Endothelial cell of umbilical vein (primary cell): Measurements from ENCODE around the gene SIM2. TPM values are rescaled to one million over a fixed set of nuclear protein-coding genes. Genes with fewer than 3 reads are reported as not detected.
A peak's percentile ranks its signal among the peaks of the same experiment; 100 is the strongest.

Source experiments
- BruUV-seq: library from RNA; stranded (reverse); fragments of 400-500 nt; replicated peaks from 2 replicates; lab custom pipeline; 2021; lab: Mats Ljungman, UMichigan
- CTCF ChIA-PET: fragments of 300-600, 350-600 bp; sonication (Branson Sonifier 250); formaldehyde crosslinking; loops from one replicate; lab custom pipeline; 2021; ENCODE audit warnings: antibody characterized with exemption, inconsistent platforms; lab: Charles Lee
- POLR2A ChIA-PET: fragments of 300-600, 350-600 bp; sonication (Branson Sonifier 250); formaldehyde crosslinking; loops from one replicate; lab custom pipeline; 2021; ENCODE audit warnings: antibody characterized with exemption, inconsistent platforms; lab: Charles Lee
- DNase-seq: peaks from one replicate; pipeline ENCODE4 v3.0.0-alpha.2; 2011; ENCODE audit warnings: low read depth, low spot score
- FAIRE-seq: peaks from 2 replicates; lab custom pipeline; 2011; peaks lifted over from hg19 to GRCh38; lab: Jason Lieb, UNC
- H2AFZ ChIP-seq: 2 replicates; pipeline ENCODE4 v1.6.0; 2012; ENCODE audit warnings: low read depth, low read length, control low read depth, inconsistent platforms
- H3K27ac ChIP-seq: 2 replicates; pipeline ENCODE4 v1.5.1; 2011; ENCODE audit warnings: low read depth, mild to moderate bottlenecking, control low read depth, low read length, moderate library complexity; ENCODE audit not compliant: insufficient read depth
- H3K27me3 ChIP-seq, 2 experiments: 2 replicates each; pipeline versions ENCODE4 v1.6.0 to v1.6.1; 2011; ENCODE audit warnings: low read length in 2 of 2, mixed read lengths in 1 of 2; ENCODE audit not compliant: control insufficient read depth in 2 of 2, insufficient read depth in 2 of 2
- H3K36me3 ChIP-seq, 2 experiments: 2 replicates in 1 of 2; 3 replicates in 1 of 2; pipeline ENCODE4 v1.5.1; 2011; ENCODE audit warnings: low read length in 2 of 2, mild to moderate bottlenecking in 1 of 2, moderate library complexity in 1 of 2; ENCODE audit not compliant: control insufficient read depth in 2 of 2, insufficient read depth in 2 of 2; ENCODE audit errors: extremely low read depth in 1 of 2
- H3K4me1 ChIP-seq: 3 replicates; pipeline ENCODE4 v1.5.1; 2011; ENCODE audit warnings: mild to moderate bottlenecking, low read length; ENCODE audit not compliant: control insufficient read depth, insufficient read depth; ENCODE audit errors: extremely low read depth
- H3K4me2 ChIP-seq: 2 replicates; pipeline ENCODE4 v1.6.1; 2011; ENCODE audit warnings: low read length, control low read depth, mixed read lengths; ENCODE audit not compliant: insufficient read depth
- H3K4me3 ChIP-seq, 3 experiments: fragments of 200-600 bp in 1 of 3; sonication (generic), shearing (Covaris generic) in 1 of 3; replicated peaks in 1 of 3; 2 replicates each; pipeline ENCODE4 v1.5.1; 2011 to 2016; ENCODE audit warnings: control low read depth in 3 of 3, low read length in 3 of 3, mild to moderate bottlenecking in 2 of 3, inconsistent platforms in 1 of 3, low read depth in 1 of 3, moderate library complexity in 1 of 3; ENCODE audit not compliant: insufficient read depth in 1 of 3
- H3K79me2 ChIP-seq: 2 replicates; pipeline ENCODE4 v1.6.0; 2012; ENCODE audit warnings: low read length, inconsistent platforms; ENCODE audit not compliant: control insufficient read depth, insufficient read depth
- H3K9ac ChIP-seq: replicated peaks from 2 replicates; pipeline ENCODE3; 2011; ENCODE audit warnings: low read length, control low read depth; ENCODE audit not compliant: insufficient read depth; ENCODE audit errors: extremely low read depth
- H3K9me1 ChIP-seq: replicated peaks from 3 replicates; pipeline ENCODE4 v1.6.0; 2011; ENCODE audit warnings: mild to moderate bottlenecking, low read length; ENCODE audit not compliant: control insufficient read depth, insufficient read depth; ENCODE audit errors: extremely low read depth
- H3K9me3 ChIP-seq: replicated peaks from 2 replicates; pipeline ENCODE4 v1.5.1; 2012; ENCODE audit warnings: low read length, inconsistent platforms; ENCODE audit not compliant: control insufficient read depth, insufficient read depth
- H4K20me1 ChIP-seq: replicated peaks from 2 replicates; pipeline ENCODE3; 2011; ENCODE audit warnings: mild to moderate bottlenecking, low read length; ENCODE audit not compliant: control insufficient read depth, insufficient read depth; ENCODE audit errors: extremely low read depth
- CTCF ChIP-seq, 2 donors: IDR thresholded peaks; 1 replicate in 1 of 2; 2 replicates in 1 of 2; pipeline ENCODE4 v1.5.1; 2011; ENCODE audit warnings: low read length in 2 of 2, mild to moderate bottlenecking in 2 of 2, moderate library complexity in 2 of 2, control low read depth in 1 of 2, inconsistent platforms in 1 of 2, low read depth in 1 of 2; ENCODE audit not compliant: insufficient read depth in 1 of 2; ENCODE audit errors: extremely low read depth in 1 of 2
- EZH2 ChIP-seq: IDR thresholded peaks from 2 replicates; pipeline ENCODE4 v1.6.1; 2012; ENCODE audit warnings: borderline replicate concordance, low read depth, mild to moderate bottlenecking, moderate library complexity, low read length, inconsistent platforms; ENCODE audit not compliant: severe bottlenecking
- FOS ChIP-seq: IDR thresholded peaks from 2 replicates; pipeline ENCODE4 v1.6.1; 2011; ENCODE audit warnings: mild to moderate bottlenecking, low read length, moderate library complexity, borderline replicate concordance; ENCODE audit not compliant: insufficient read depth
- GATA2 ChIP-seq: IDR thresholded peaks from 2 replicates; pipeline ENCODE4 v1.7.0; 2011; ENCODE audit warnings: low read depth, mild to moderate bottlenecking, moderate library complexity, mixed read lengths, low read length; ENCODE audit not compliant: insufficient read length, insufficient read depth
- JUN ChIP-seq: IDR thresholded peaks from 2 replicates; pipeline ENCODE4 v1.6.1; 2011; ENCODE audit warnings: borderline replicate concordance, low read depth; ENCODE audit not compliant: insufficient read length, insufficient read depth
- MYC ChIP-seq: IDR thresholded peaks from one replicate; pipeline ENCODE4 v1.6.1; 2011; ENCODE audit warnings: mild to moderate bottlenecking, low read depth, low read length
- POLR2A ChIP-seq: IDR thresholded peaks from 2 replicates; pipeline ENCODE4 v1.6.1; 2012; ENCODE audit warnings: low read depth, mild to moderate bottlenecking, control low read depth, low read length
- POLR2AphosphoS5 ChIP-seq: IDR thresholded peaks from 2 replicates; pipeline ENCODE4 v1.6.1; 2012; ENCODE audit warnings: low read depth, mild to moderate bottlenecking, control low read depth, low read length, moderate library complexity; ENCODE audit not compliant: insufficient read depth
- dilution Hi-C: fragments of 300-500 bp; cut with MboI; formaldehyde crosslinking; loops from one replicate; pipeline ENCODE4 v1.15.0; 2019; ENCODE audit warnings: low sequenced_read_pairs; ENCODE audit not compliant: extremely low pct_ligation_motif_present
- intact Hi-C: fragments of 100-400 bp; cut with micrococcal nuclease; formaldehyde crosslinking; loops from one replicate; pipeline ENCODE4 v1.10.0; 2022
- polyA plus RNA-seq, 4 experiments: library from polyadenylated mRNA; depleted of rRNA in 3 of 4; stranded (reverse) in 3 of 4; unstranded in 1 of 4; fragments of >200 nt; gene quantifications; 2 replicates each; pipeline versions ENCODE4 v1.2.1 to v1.2.3, GENCODE V29; 2011 to 2012; ENCODE audit warnings: missing spikeins in 1 of 4
- total RNA-seq: library from RNA; stranded (reverse); gene quantifications from 2 replicates; pipeline ENCODE4 v1.2.3, GENCODE V29; 2021
- TF ChIP-seq, protein P1 (sequence below): IDR thresholded peaks from 2 replicates; pipeline ENCODE4 v1.6.1; 2011; ENCODE audit not compliant: insufficient read depth, insufficient read length

SIM2 gene
- total and polyA plus RNA-seq, 2 donors (not counting 3 experiments of a cell fraction or from before 2014, with no cell fraction given): not detected

- no peaks in the 10 kb centered on the region for H3K79me2 ChIP-seq
- peaks cover 82 to 99% of the 10 kb centered on the region in 2 experiments for H3K27me3 ChIP-seq
- H4K20me1 ChIP-seq: no peaks in the 10 kb centered on the region
- H2AFZ ChIP-seq: no peak overlapping the region
- DNase-seq: no peak
- H3K4me3 ChIP-seq: no peak overlapping the region
- H3K9ac ChIP-seq: no peak overlapping the region
- H3K4me2 ChIP-seq: peak overlapping the region; percentile 9
- FAIRE-seq: no peak
- H3K9me1 ChIP-seq: no peaks in the 10 kb centered on the region
- H3K4me1 ChIP-seq: no peaks in the 10 kb centered on the region
- BruUV-seq: no TSS peak
- TF ChIP-seq, protein P1, sequence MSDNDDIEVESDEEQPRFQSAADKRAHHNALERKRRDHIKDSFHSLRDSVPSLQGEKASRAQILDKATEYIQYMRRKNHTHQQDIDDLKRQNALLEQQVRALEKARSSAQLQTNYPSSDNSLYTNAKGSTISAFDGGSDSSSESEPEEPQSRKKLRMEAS: no peak
- TF ChIP-seq POLR2A (no peak), GATA2 (no peak), FOS (no peak), EZH2 (no peak), JUN (no peak), MYC (no peak), CTCF (IDR thresholded peaks at IDR 0.05; ENCODE audit: extremely low read depth in 1 of 2, insufficient read depth in 1 of 2, low read depth in 1 of 2, low read length in 2 of 2) (no peak), POLR2AphosphoS5 (no peak)
- intact Hi-C loops: loop anchor here (2.0 kb wide), 1 partner anchor 16 kb away; no protein-coding TSS in a partner anchor
- H3K27ac ChIP-seq: no peak overlapping the region
- H3K9me3 ChIP-seq: no peaks in the 10 kb centered on the region
- POLR2A ChIA-PET: no interaction called here
- no peaks in the 10 kb centered on the region for H3K36me3 ChIP-seq
- dilution Hi-C loops: no loop called here
- CTCF ChIA-PET: interaction anchor here (1.0 to 2.5 kb wide), 4 partner anchors 20 to 217 kb away, joined by 3 to 14 read pairs (median 4); no protein-coding TSS in a partner anchor
Measured at GRCh38 chr21:36710729-36711048, 11.8 kb downstream of the SIM2 start.
